ENCODE results near the gene NEUROG1. TPM values are rescaled to one million over a fixed set of nuclear protein-coding genes. Genes with fewer than 3 reads are reported as not detected.

NEUROG1 gene
- polyA plus RNA-seq (2011; rRNA removed) (not detected in 2 replicates), polyA minus RNA-seq (2011; rRNA and poly(A)+ RNA removed) (not detected in 2 replicates)

GRCh38 chr5:135535820-135536801, at the start of gene NEUROG1:
TSS of gene NEUROG1 (minus strand) at chr5:135535964. CDS start at chr5:135535690, 274 bp downstream.
- CTCF ChIA-PET, result interaction anchor here (1.0 kb wide), 1 partner anchor 29 kb away, joined by 3 read pairs; no protein-coding TSS in a partner anchor

GRCh38 chr5:135584918-135585317, 49.2 kb upstream of the NEUROG1 start:
- H3K4me3 ChIP-seq (ENCODE audit: low read depth, low read length), result no peak overlapping the region
- peaks cover 23% of the 10 kb centered on the region for H3K27me3 ChIP-seq (ENCODE audit: control insufficient read depth, insufficient read depth, low read length)
- H3K27ac ChIP-seq (ENCODE audit: low read depth, low read length), result no peak overlapping the region
- ChIA-PET POLR2A (no interaction called here), CTCF (interaction anchor here (1.4 kb wide), 1 partner anchor 19 kb away, joined by 5 read pairs; no protein-coding TSS in a partner anchor)
- TF ChIP-seq CTCF (IDR thresholded peaks at IDR 0.05; ENCODE audit: low read depth, low read length), result no peak
- DNase-seq (ENCODE audit: low read depth, low spot score), result no peak
- H3K9me3 ChIP-seq (ENCODE audit: control insufficient read depth, insufficient read depth, low read length), result no peaks in the 10 kb centered on the region

More at GRCh38 chr5:135535820-135536801, at the start of gene NEUROG1:
- POLR2A ChIA-PET, result no interaction called here
- DNase-seq (ENCODE audit: low read depth, low spot score), result no peak
- peaks cover 85% of the 10 kb centered on the region for H3K27me3 ChIP-seq (ENCODE audit: control insufficient read depth, insufficient read depth, low read length)
- no peak for TF ChIP-seq CTCF (IDR thresholded peaks at IDR 0.05; ENCODE audit: low read depth, low read length)
- no peak within 1 kb of the TSS for H3K4me3 ChIP-seq (ENCODE audit: low read depth, low read length)
- peaks cover 7% of the 10 kb centered on the region for H3K9me3 ChIP-seq (ENCODE audit: control insufficient read depth, insufficient read depth, low read length)
- no peak within 1 kb of the TSS for H3K27ac ChIP-seq (ENCODE audit: low read depth, low read length)

GRCh38 chr5:135584276-135584675, 48.5 kb upstream of the NEUROG1 start:
- Histone ChIP-seq H3K27ac (ENCODE audit: low read depth, low read length) (no peak overlapping the region), H3K9me3 (ENCODE audit: control insufficient read depth, insufficient read depth, low read length) (no peaks in the 10 kb centered on the region), H3K4me3 (ENCODE audit: low read depth, low read length) (no peak overlapping the region), H3K27me3 (ENCODE audit: control insufficient read depth, insufficient read depth, low read length) (peaks cover 28% of the 10 kb centered on the region)
- no peak for DNase-seq (ENCODE audit: low read depth, low spot score)
- CTCF ChIA-PET, result interaction anchor here (1.4 kb wide), 1 partner anchor 18 kb away, joined by 5 read pairs; no protein-coding TSS in a partner anchor
- POLR2A ChIA-PET, result no interaction called here
- TF ChIP-seq CTCF (IDR thresholded peaks at IDR 0.05; ENCODE audit: low read depth, low read length), result no peak

- Histone ChIP-seq H3K27ac (ENCODE audit: low read depth, low read length) (no peak overlapping the region), H3K4me3 (ENCODE audit: low read depth, low read length) (no peak overlapping the region), H3K9me3 (ENCODE audit: control insufficient read depth, insufficient read depth, low read length) (peaks cover 6% of the 10 kb centered on the region; the same call in 1 of the 2 replicates), H3K27me3 (ENCODE audit: control insufficient read depth, insufficient read depth, low read length) (peaks cover 45% of the 10 kb centered on the region)
- DNase-seq (ENCODE audit: low read depth, low spot score), result no peak
- POLR2A ChIA-PET, result no interaction called here
- TF ChIP-seq CTCF (IDR thresholded peaks at IDR 0.05; ENCODE audit: low read depth, low read length), result no peak
- CTCF ChIA-PET, result no interaction called here
Measured at GRCh38 chr5:135582099-135582781, 46.5 kb upstream of the NEUROG1 start.
